Right atrium auricular region (tissue), 2 donors: ENCODE measurements around the gene POP5. TPM values are rescaled to one million over a fixed set of nuclear protein-coding genes. Genes with fewer than 3 reads are reported as not detected.
A peak's percentile ranks its signal among the peaks of the same experiment; 100 is the strongest.

Experiments used
- DNase-seq: peaks from one replicate; pipeline ENCODE4 v3.0.0-alpha.2; 2019; ENCODE audit warnings: low spot score
- H3K27ac ChIP-seq, 2 donors: fragments of 200-600 bp; sonication (generic); 1 replicate in 1 of 2; 2 replicates in 1 of 2; pipeline ENCODE4 v1.5.1; 2016 to 2019
- H3K27me3 ChIP-seq, 2 donors: fragments of 200-600 bp; sonication (generic); one replicate each; pipeline versions ENCODE4 v1.5.1 to v1.6.0; 2017 to 2019
- H3K36me3 ChIP-seq: fragments of 200-600 bp; sonication (generic); one replicate; pipeline ENCODE4 v1.5.1; 2016
- H3K4me1 ChIP-seq, 2 donors: fragments of 200-600 bp; sonication (generic); one replicate each; pipeline versions ENCODE4 v1.5.1 to v1.6.0; 2017 to 2019
- H3K4me3 ChIP-seq, 2 donors: fragments of 200-600 bp; sonication (generic); 1 replicate in 1 of 2; 2 replicates in 1 of 2; pipeline ENCODE4 v1.5.1; 2017 to 2019; ENCODE audit warnings: mild to moderate bottlenecking in 1 of 2, moderate library complexity in 1 of 2
- H3K9me3 ChIP-seq, 2 donors: fragments of 200-600 bp; sonication (generic); one replicate each; pipeline ENCODE4 v1.5.1; 2019
- CTCF ChIP-seq, 2 donors: fragments of 200-600 bp; sonication (generic); IDR thresholded peaks; one replicate each; pipeline ENCODE4 v1.5.1; 2019; ENCODE audit warnings: antibody characterized with exemption in 2 of 2
- total RNA-seq, 2 donors: library from RNA; depleted of rRNA; stranded (reverse); fragments of >200 nt; gene quantifications; one replicate each; pipeline ENCODE4 v1.1.0, GENCODE V29; 2016

POP5 gene
- total RNA-seq, 2 donors from 2014 or later, result 21.8 to 33.9 TPM

- Histone ChIP-seq H3K9me3 (no peaks in the 10 kb centered on the region), H3K36me3 (peaks cover 5% of the 10 kb centered on the region), H3K27ac (peak overlapping the region; percentile 95 to 98), H3K4me1 (peaks cover 0 to 84% of the 10 kb centered on the region in 2 donors), H3K4me3 (peak overlapping the region; percentile 29 to 97), H3K27me3 (no peaks in the 10 kb centered on the region)
- no peak for DNase-seq
- no peak for TF ChIP-seq CTCF (IDR thresholded peaks at IDR 0.05)
These were observed 42.7 kb downstream of the POP5 start for GRCh38 chr12:120538281-120539156.

GRCh38 chr12:120537856-120538220 lies 43.4 kb downstream of the POP5 start:
- no peaks in the 10 kb centered on the region for H3K27me3 ChIP-seq
- H3K4me1 ChIP-seq, result peaks cover 0 to 77% of the 10 kb centered on the region in 2 donors

GRCh38 chr12:120536064-120536791 lies 45.0 kb downstream of the POP5 start:
- Histone ChIP-seq H3K4me3 (peak overlapping the region; percentile 97 to 98), H3K27ac (peak overlapping the region; percentile 95 to 98), H3K9me3 (no peaks in the 10 kb centered on the region), H3K27me3 (no peaks in the 10 kb centered on the region), H3K4me1 (peaks cover 0 to 61% of the 10 kb centered on the region in 2 donors), H3K36me3 (no peaks in the 10 kb centered on the region)
- no peak for TF ChIP-seq CTCF (IDR thresholded peaks at IDR 0.05)
- DNase-seq, result no peak

More at GRCh38 chr12:120537856-120538220, 43.4 kb downstream of the POP5 start:
- no peaks in the 10 kb centered on the region for H3K9me3 ChIP-seq
- no peak for TF ChIP-seq CTCF (IDR thresholded peaks at IDR 0.05)
- DNase-seq, result no peak
- peaks cover 5% of the 10 kb centered on the region for H3K36me3 ChIP-seq
- H3K27ac ChIP-seq, result peak overlapping the region; percentile 95 to 98
- peak overlapping the region; percentile 29 to 97 for H3K4me3 ChIP-seq

- Histone ChIP-seq H3K4me1 (peaks cover 0 to 48% of the 10 kb centered on the region in 2 donors), H3K9me3 (no peaks in the 10 kb centered on the region), H3K27ac (peak overlapping the region; percentile 95 to 98), H3K27me3 (no peaks in the 10 kb centered on the region), H3K36me3 (no peaks in the 10 kb centered on the region), H3K4me3 (peak overlapping the region; percentile 97 to 98)
- TF ChIP-seq CTCF (IDR thresholded peaks at IDR 0.05), result no peak
- no peak for DNase-seq
These were observed 46.2 kb downstream of the POP5 start for GRCh38 chr12:120534703-120535655.

GRCh38 chr12:120534203-120534702 lies 46.9 kb downstream of the POP5 start, which contains the start of gene RNF10:
RNF10 (plus strand) TSS chr12:120534356; CDS start chr12:120534812, 456 bp downstream.
- peaks cover 0 to 47% of the 10 kb centered on the region in 2 donors for H3K4me1 ChIP-seq
- peak; percentile 76 for DNase-seq
- H3K27me3 ChIP-seq, result no peaks in the 10 kb centered on the region
- TF ChIP-seq CTCF (IDR thresholded peaks at IDR 0.05), result no peak
- H3K4me3 ChIP-seq, result peak within 1 kb of the TSS; percentile 97 to 98
- peak within 1 kb of the TSS; percentile 95 to 98 for H3K27ac ChIP-seq
- H3K9me3 ChIP-seq, result no peaks in the 10 kb centered on the region
- no peaks in the 10 kb centered on the region for H3K36me3 ChIP-seq
